Hepatocyte (in vitro differentiated cells): ENCODE results near the gene DCC. TPM values are rescaled to one million over a fixed set of nuclear protein-coding genes. Genes with fewer than 3 reads are reported as not detected.

Experiments used
- DNase-seq: peaks from one replicate; pipeline ENCODE4 v3.0.0-alpha.2; 2016; ENCODE audit warnings: low spot score
- H2AFZ ChIP-seq: fragments of 200-600 bp; sonication (generic); 2 replicates; pipeline ENCODE4 v1.6.0; 2016; ENCODE audit warnings: antibody characterized with exemption, mild to moderate bottlenecking
- H3K27ac ChIP-seq: fragments of 200-600 bp; sonication (generic); 2 replicates; pipeline ENCODE4 v1.5.1; 2016; ENCODE audit warnings: mild to moderate bottlenecking
- H3K27me3 ChIP-seq: fragments of 200-600 bp; sonication (generic); 2 replicates; pipeline ENCODE4 v1.6.1; 2016
- H3K36me3 ChIP-seq: fragments of 200-600 bp; sonication (generic); replicated peaks from 2 replicates; pipeline ENCODE4 v1.5.1; 2016; ENCODE audit warnings: low read depth; ENCODE audit not compliant: insufficient read depth
- H3K4me1 ChIP-seq: fragments of 200-600 bp; sonication (generic); 2 replicates; pipeline ENCODE4 v1.5.1; 2016; ENCODE audit warnings: mild to moderate bottlenecking, moderate library complexity; ENCODE audit not compliant: insufficient read depth
- H3K4me2 ChIP-seq: fragments of 200-600 bp; sonication (generic); 2 replicates; pipeline ENCODE4 v1.6.0; 2016
- H3K4me3 ChIP-seq: fragments of 200-600 bp; sonication (generic); 2 replicates; pipeline ENCODE4 v1.5.1; 2016; ENCODE audit warnings: mild to moderate bottlenecking
- H3K79me2 ChIP-seq: fragments of 200-600 bp; sonication (generic); 2 replicates; pipeline ENCODE4 v1.6.0; 2017; ENCODE audit warnings: mild to moderate bottlenecking
- H3K9me2 ChIP-seq: fragments of 200-600 bp; sonication (generic); replicated peaks from 2 replicates; pipeline ENCODE4 v1.6.0; 2017; ENCODE audit warnings: mild to moderate bottlenecking; ENCODE audit not compliant: insufficient read depth
- H3K9me3 ChIP-seq: fragments of 200-600 bp; sonication (generic); 2 replicates; pipeline ENCODE4 v1.5.1; 2016; ENCODE audit warnings: low read depth, mild to moderate bottlenecking
- H4K20me1 ChIP-seq: fragments of 200-600 bp; sonication (generic); 2 replicates; pipeline ENCODE4 v1.6.0; 2016; ENCODE audit warnings: mild to moderate bottlenecking; ENCODE audit not compliant: insufficient read depth, poor library complexity, severe bottlenecking
- CTCF ChIP-seq: fragments of 200-600 bp; sonication (generic); IDR thresholded peaks from 2 replicates; pipeline ENCODE4 v1.5.1; 2016; ENCODE audit warnings: antibody characterized with exemption, mild to moderate bottlenecking; ENCODE audit not compliant: poor library complexity
- EZH2 ChIP-seq: fragments of 200-600 bp; sonication (generic); IDR thresholded peaks from 2 replicates; pipeline ENCODE4 v1.6.1; 2016; ENCODE audit warnings: antibody characterized with exemption, mild to moderate bottlenecking, borderline replicate concordance
- EZH2phosphoT487 ChIP-seq: fragments of 200-600 bp; sonication (generic); IDR thresholded peaks from one replicate; pipeline ENCODE4 v1.6.1; 2018; ENCODE audit warnings: antibody characterized with exemption, mild to moderate bottlenecking, low read depth, moderate library complexity; ENCODE audit not compliant: unreplicated experiment, severe bottlenecking
- WGBS: methylation state at CpG from one replicate; pipeline ENCODE4 v1.1.6; 2016; ENCODE audit warnings: low lambda C conversion rate; ENCODE audit errors: missing lambda C conversion rate; 5-methylcytosine and 5-hydroxymethylcytosine counted together
- polyA plus RNA-seq: library from polyadenylated mRNA; unstranded; fragments of >200 nt; fragmentation: Nextera tagmentation; extraction: Ambion mirVana; gene quantifications from 2 replicates; pipeline ENCODE4 v1.2.1, GENCODE V29; 2016
- total RNA-seq: library from RNA; depleted of rRNA; stranded (reverse); fragments of >200 nt; gene quantifications from 2 replicates; pipeline ENCODE4 v1.2.3, GENCODE V29; 2014

The DCC gene
- total and polyA plus RNA-seq, 2 experiments from 2014 or later: 1.0 to 3.5 TPM

- no peaks in the 10 kb centered on the region for H4K20me1 ChIP-seq
- no peaks in the 10 kb centered on the region for H3K9me2 ChIP-seq
- no peak overlapping the region for H2AFZ ChIP-seq
- H3K36me3 ChIP-seq: no peaks in the 10 kb centered on the region
- no peaks in the 10 kb centered on the region for H3K4me1 ChIP-seq
- WGBS: 64% methylated on average over 3 of the region's 3 CpGs
- H3K9me3 ChIP-seq: no peaks in the 10 kb centered on the region
- H3K27me3 ChIP-seq: no peaks in the 10 kb centered on the region
- TF ChIP-seq EZH2phosphoT487 (no peak), CTCF (no peak), EZH2 (no peak)
- H3K4me3 ChIP-seq: no peak overlapping the region
- no peak for DNase-seq
- no peak overlapping the region for H3K4me2 ChIP-seq
- no peaks in the 10 kb centered on the region for H3K79me2 ChIP-seq
- H3K27ac ChIP-seq: no peak overlapping the region
Measured at GRCh38 chr18:53241161-53241560, 901.2 kb downstream of the DCC start.

DNA sequence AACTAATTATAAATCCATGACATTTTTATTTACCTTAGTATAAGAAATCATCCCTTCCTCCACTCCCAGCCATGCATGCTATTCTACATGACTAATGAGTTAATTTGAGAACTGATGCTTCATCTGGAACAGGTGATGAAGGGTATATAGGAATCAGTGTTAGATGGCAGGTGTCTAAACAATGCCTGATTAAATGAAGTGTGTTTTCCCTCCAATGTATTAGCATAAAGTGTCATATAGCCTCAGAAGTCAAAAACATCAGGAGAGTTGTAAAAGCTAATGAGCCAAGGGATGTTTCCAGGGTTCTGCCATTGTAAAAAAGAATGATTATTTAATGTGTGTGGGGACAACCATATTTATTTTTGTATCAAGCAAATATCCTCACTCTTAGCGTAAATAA, 913.8 kb downstream of the DCC start:
- no peak overlapping the region for H3K4me2 ChIP-seq

DNA sequence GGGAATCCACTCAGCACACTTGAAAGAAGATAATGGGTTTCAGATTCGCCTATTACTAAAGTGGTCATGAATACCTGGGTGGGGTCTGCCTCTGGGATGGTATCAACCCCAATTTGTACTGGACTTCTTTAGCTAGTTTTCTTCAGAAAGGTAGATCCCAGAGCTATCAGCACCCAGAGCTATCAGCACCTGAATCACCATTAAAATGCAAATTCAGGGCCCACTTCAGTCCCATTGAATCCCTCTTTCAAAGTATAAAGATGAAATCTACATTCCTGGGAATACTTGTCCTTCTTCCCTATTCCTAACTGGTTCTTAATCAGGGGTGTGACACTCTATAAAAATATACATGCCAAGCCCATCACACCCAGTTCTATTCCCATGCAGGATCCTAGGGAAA, 914.3 kb downstream of the DCC start:
- WGBS: 76% methylated on average over 1 of the region's 1 CpG
- TF ChIP-seq EZH2 (no peak), CTCF (no peak), EZH2phosphoT487 (no peak)
- Histone ChIP-seq H3K9me2 (no peaks in the 10 kb centered on the region), H3K4me3 (no peak overlapping the region), H3K4me2 (no peak overlapping the region), H3K36me3 (no peaks in the 10 kb centered on the region), H2AFZ (no peak overlapping the region), H4K20me1 (no peaks in the 10 kb centered on the region), H3K4me1 (no peaks in the 10 kb centered on the region), H3K79me2 (no peaks in the 10 kb centered on the region), H3K27me3 (no peaks in the 10 kb centered on the region), H3K27ac (no peak overlapping the region), H3K9me3 (no peaks in the 10 kb centered on the region)
- DNase-seq: no peak

More for the DNA sequence above, 913.8 kb downstream of the DCC start:
- Histone ChIP-seq H3K27ac (no peak overlapping the region), H3K27me3 (no peaks in the 10 kb centered on the region), H2AFZ (no peak overlapping the region), H3K79me2 (no peaks in the 10 kb centered on the region), H3K9me2 (no peaks in the 10 kb centered on the region), H3K4me3 (no peak overlapping the region), H4K20me1 (no peaks in the 10 kb centered on the region), H3K4me1 (no peaks in the 10 kb centered on the region), H3K36me3 (no peaks in the 10 kb centered on the region), H3K9me3 (no peaks in the 10 kb centered on the region)
- TF ChIP-seq EZH2phosphoT487 (no peak), EZH2 (no peak), CTCF (no peak)
- 77% methylated on average over 1 of the region's 1 CpG for WGBS
- no peak for DNase-seq

DNA sequence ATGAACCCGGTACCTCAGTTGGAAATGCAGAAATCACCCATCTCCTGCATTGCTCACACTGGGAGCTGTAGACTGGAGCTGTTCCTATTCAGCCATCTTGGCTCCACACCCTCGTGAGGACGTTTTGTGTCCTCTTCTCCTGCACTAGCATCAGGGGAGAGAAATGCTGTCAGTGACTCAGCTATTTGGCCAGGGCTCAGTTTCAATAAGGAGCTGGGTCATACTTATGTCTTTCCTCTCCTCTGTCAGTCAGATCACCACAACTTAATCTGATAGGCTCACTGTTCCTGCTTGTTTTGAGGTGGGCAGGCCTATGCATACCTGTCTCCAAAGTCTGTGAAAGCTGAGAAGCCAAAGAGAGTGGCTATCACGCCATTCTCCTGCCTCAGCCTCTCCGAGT, 921.2 kb downstream of the DCC start:
- DNase-seq: no peak
- Histone ChIP-seq H2AFZ (no peak overlapping the region), H3K9me2 (no peaks in the 10 kb centered on the region), H3K36me3 (no peaks in the 10 kb centered on the region), H3K79me2 (no peaks in the 10 kb centered on the region), H3K27me3 (no peaks in the 10 kb centered on the region), H3K27ac (no peak overlapping the region), H3K9me3 (no peaks in the 10 kb centered on the region), H4K20me1 (no peaks in the 10 kb centered on the region), H3K4me1 (no peaks in the 10 kb centered on the region), H3K4me3 (no peak overlapping the region), H3K4me2 (no peak overlapping the region)
- 81% methylated on average over 5 of the region's 5 CpGs for WGBS
- TF ChIP-seq CTCF (no peak), EZH2phosphoT487 (no peak), EZH2 (no peak)
